ENCODE data around the gene ATP2C2.
"Not testable (repeated sequence)": the region's sequence is repeated elsewhere in the genome, so short reads cannot be mapped to it uniquely, and the experiment has no call there.

The ATP2C2 gene

GRCh38 chr16:84368308-84368996 lies at the start of gene ATP2C2:
TSS of gene ATP2C2 (plus strand) at chr16:84368538. CDS start at chr16:84368616, 78 bp downstream.
- no peak for DNase-seq (ENCODE audit: low read depth, low spot score)
- peak within 1 kb of the TSS; percentile 75 for H3K27ac ChIP-seq

- no peak for DNase-seq (ENCODE audit: low read depth, low spot score)
- H3K27ac ChIP-seq, result no peak overlapping the region
Measured at GRCh38 chr16:84319146-84319760, 49.1 kb upstream of the ATP2C2 start.

GRCh38 chr16:84320511-84320910 lies 47.8 kb upstream of the ATP2C2 start:
- DNase-seq (ENCODE audit: low read depth, low spot score), result no peak
- H3K27ac ChIP-seq, result no peak overlapping the region

GRCh38 chr16:84321932-84322331 lies 46.4 kb upstream of the ATP2C2 start:
- no peak for DNase-seq (ENCODE audit: low read depth, low spot score)
- H3K27ac ChIP-seq, result no peak overlapping the region

- no peak for DNase-seq (ENCODE audit: low read depth, low spot score)
- no peak overlapping the region for H3K27ac ChIP-seq
Measured at GRCh38 chr16:84322749-84323148, 45.6 kb upstream of the ATP2C2 start.

- no peak for DNase-seq (ENCODE audit: low read depth, low spot score)
- H3K27ac ChIP-seq, result no peak overlapping the region
Measured at GRCh38 chr16:84323606-84324005, 44.7 kb upstream of the ATP2C2 start.

- no peak for DNase-seq (ENCODE audit: low read depth, low spot score)
- no peak overlapping the region for H3K27ac ChIP-seq
Measured at GRCh38 chr16:84324434-84325262, 43.7 kb upstream of the ATP2C2 start.

GRCh38 chr16:84326545-84326944 lies 41.8 kb upstream of the ATP2C2 start:
- no peak overlapping the region for H3K27ac ChIP-seq
- DNase-seq (ENCODE audit: low read depth, low spot score), result no peak

- DNase-seq (ENCODE audit: low read depth, low spot score), result no peak
- no peak overlapping the region for H3K27ac ChIP-seq
Measured at GRCh38 chr16:84327926-84328505, 40.3 kb upstream of the ATP2C2 start.

GRCh38 chr16:84329016-84329415 lies 39.3 kb upstream of the ATP2C2 start:
- DNase-seq (ENCODE audit: low read depth, low spot score), result no peak
- no peak overlapping the region for H3K27ac ChIP-seq

- no peak overlapping the region for H3K27ac ChIP-seq
- DNase-seq (ENCODE audit: low read depth, low spot score), result no peak
Measured at GRCh38 chr16:84329843-84330684, 38.3 kb upstream of the ATP2C2 start.

GRCh38 chr16:84330685-84331050 lies 37.7 kb upstream of the ATP2C2 start:
- DNase-seq (ENCODE audit: low read depth, low spot score), result no peak
- no peak overlapping the region for H3K27ac ChIP-seq

GRCh38 chr16:84331998-84332780 lies 36.1 kb upstream of the ATP2C2 start:
- DNase-seq (ENCODE audit: low read depth, low spot score), result no peak
- no peak overlapping the region for H3K27ac ChIP-seq

GRCh38 chr16:84332975-84333684 lies 35.2 kb upstream of the ATP2C2 start:
- DNase-seq (ENCODE audit: low read depth, low spot score), result no peak
- H3K27ac ChIP-seq, result no peak overlapping the region

- no peak overlapping the region for H3K27ac ChIP-seq
- DNase-seq (ENCODE audit: low read depth, low spot score), result no peak
Measured at GRCh38 chr16:84334058-84334457, 34.3 kb upstream of the ATP2C2 start.

GRCh38 chr16:84334482-84334881 lies 33.9 kb upstream of the ATP2C2 start:
- H3K27ac ChIP-seq, result no peak overlapping the region
- no peak for DNase-seq (ENCODE audit: low read depth, low spot score)

- DNase-seq (ENCODE audit: low read depth, low spot score); H3K27ac ChIP-seq: not testable (repeated sequence)
Measured at GRCh38 chr16:84337236-84337635, 31.1 kb upstream of the ATP2C2 start.

GRCh38 chr16:84339311-84339710 lies 29.0 kb upstream of the ATP2C2 start:
- DNase-seq (ENCODE audit: low read depth, low spot score), result no peak
- H3K27ac ChIP-seq, result no peak overlapping the region

GRCh38 chr16:84339766-84340165 lies 28.6 kb upstream of the ATP2C2 start:
- no peak overlapping the region for H3K27ac ChIP-seq
- DNase-seq (ENCODE audit: low read depth, low spot score), result no peak

All from epithelial cell of prostate (primary cell).